MM.1S (cell line): ENCODE measurements around the gene ANGPTL8.

Source experiments
- CTCF ChIP-seq: fragments of 300-600 bp; sonication (generic); IDR thresholded peaks from 2 replicates; pipeline ENCODE4 v1.5.1; 2016; ENCODE audit warnings: antibody characterized with exemption, low read length, mixed read lengths
- EZH2phosphoT487 ChIP-seq: fragments of 300-600 bp; sonication (generic); IDR thresholded peaks from 2 replicates; pipeline ENCODE4 v1.6.1; 2018; ENCODE audit warnings: antibody characterized with exemption, low read length

- TF ChIP-seq CTCF (no peak), EZH2phosphoT487 (no peak)
Observed at GRCh38 chr19:11196406-11197287, 42.8 kb upstream of the ANGPTL8 start.
